CD14-positive monocyte (primary cell): ENCODE results near the gene NFKBIL1. TPM values are rescaled to one million over a fixed set of nuclear protein-coding genes. Genes with fewer than 3 reads are reported as not detected.

Source experiments
- DNase-seq, 3 donors: peaks; one replicate each; pipeline ENCODE4 v3.0.0-alpha.2; 2011 to 2022
- H2AFZ ChIP-seq: 2 replicates; pipeline ENCODE4 v1.6.0; 2012; ENCODE audit warnings: mild to moderate bottlenecking, low read depth, low read length, inconsistent platforms; ENCODE audit not compliant: insufficient read depth, poor library complexity, severe bottlenecking
- H3K27ac ChIP-seq, 2 donors: 1 replicate in 1 of 2; 2 replicates in 1 of 2; pipeline ENCODE4 v1.5.1; 2012 to 2013; ENCODE audit warnings: low read length in 2 of 2, control low read depth in 1 of 2, inconsistent platforms in 1 of 2, low read depth in 1 of 2, mild to moderate bottlenecking in 1 of 2
- H3K27me3 ChIP-seq, 2 donors: one replicate each; pipeline versions ENCODE4 v1.6.0 to v1.6.1; 2011 to 2013; ENCODE audit warnings: low read length in 2 of 2; ENCODE audit not compliant: control insufficient read depth in 2 of 2, insufficient read depth in 2 of 2
- H3K36me3 ChIP-seq, 2 donors: replicated peaks in 1 of 2; 1 replicate in 1 of 2; 2 replicates in 1 of 2; pipeline versions ENCODE4 v1.5.1 to v1.6.1; 2012 to 2013; ENCODE audit warnings: low read length in 2 of 2, control low read depth in 1 of 2, inconsistent platforms in 1 of 2, mild to moderate bottlenecking in 1 of 2; ENCODE audit not compliant: insufficient read depth in 2 of 2, control insufficient read depth in 1 of 2
- H3K4me1 ChIP-seq, 2 donors: 1 replicate in 1 of 2; 2 replicates in 1 of 2; pipeline versions ENCODE4 v1.5.1 to v1.6.1; 2012 to 2013; ENCODE audit warnings: low read length in 2 of 2, control low read depth in 1 of 2, inconsistent platforms in 1 of 2, mild to moderate bottlenecking in 1 of 2, moderate library complexity in 1 of 2; ENCODE audit not compliant: insufficient read depth in 2 of 2, control insufficient read depth in 1 of 2
- H3K4me2 ChIP-seq: replicated peaks from 2 replicates; pipeline ENCODE3; 2012; ENCODE audit warnings: low read length, moderate library complexity, mild to moderate bottlenecking; ENCODE audit not compliant: poor library complexity, severe bottlenecking; ENCODE audit errors: extremely low read depth
- H3K4me3 ChIP-seq, 3 experiments: fragments of 200-600 bp in 1 of 3; sonication (generic) in 1 of 3; replicated peaks in 1 of 3; 1 replicate in 2 of 3; 2 replicates in 1 of 3; pipeline ENCODE4 v1.5.1; 2011 to 2013; ENCODE audit warnings: low read length in 3 of 3, mild to moderate bottlenecking in 3 of 3, control low read depth in 2 of 3, low read depth in 2 of 3, inconsistent platforms in 1 of 3, moderate library complexity in 1 of 3
- H3K79me2 ChIP-seq: 2 replicates; pipeline ENCODE4 v1.6.0; 2012; ENCODE audit warnings: mild to moderate bottlenecking, control low read depth, inconsistent platforms, low read length, moderate library complexity; ENCODE audit not compliant: insufficient read depth
- H3K9ac ChIP-seq: 2 replicates; pipeline ENCODE4 v1.6.0; 2017; ENCODE audit warnings: low read length, mild to moderate bottlenecking; ENCODE audit not compliant: insufficient read depth, poor library complexity, severe bottlenecking
- H3K9me3 ChIP-seq, 2 donors: replicated peaks in 1 of 2; 1 replicate in 1 of 2; 2 replicates in 1 of 2; pipeline versions ENCODE4 v1.5.1 to v1.6.1; 2012 to 2013; ENCODE audit warnings: low read length in 2 of 2, control low read depth in 1 of 2; ENCODE audit not compliant: control insufficient read depth in 1 of 2, insufficient read depth in 1 of 2
- H4K20me1 ChIP-seq: 2 replicates; pipeline ENCODE4 v1.6.0; 2012; ENCODE audit warnings: mild to moderate bottlenecking, low read length, control low read depth, moderate library complexity; ENCODE audit not compliant: insufficient read depth
- H3K27ac Mint-ChIP-seq, 7 donors: one replicate each; pipeline ENCODE4 v1.8.0; 2020; ENCODE audit warnings: mild to moderate bottlenecking in 7 of 7, mixed read lengths in 7 of 7, moderate library complexity in 6 of 7, inconsistent platforms in 2 of 7
- H3K27me3 Mint-ChIP-seq, 3 donors: one replicate each; pipeline ENCODE4 v1.8.0; 2021 to 2022; ENCODE audit warnings: low read depth in 3 of 3, mild to moderate bottlenecking in 3 of 3, mixed read lengths in 3 of 3, moderate library complexity in 3 of 3, inconsistent platforms in 1 of 3
- H3K36me3 Mint-ChIP-seq, 2 donors: one replicate each; pipeline ENCODE4 v1.8.0; 2020; ENCODE audit warnings: mixed read lengths in 2 of 2, inconsistent platforms in 1 of 2, mild to moderate bottlenecking in 1 of 2
- H3K4me1 Mint-ChIP-seq: one replicate; pipeline ENCODE4 v1.8.0; 2020; ENCODE audit warnings: mild to moderate bottlenecking, mixed read lengths
- H3K4me3 Mint-ChIP-seq, 2 donors: one replicate each; pipeline ENCODE4 v1.8.0; 2020; ENCODE audit warnings: mild to moderate bottlenecking in 2 of 2, mixed read lengths in 2 of 2, moderate library complexity in 1 of 2
- H3K9me3 Mint-ChIP-seq, 7 donors: one replicate each; pipeline ENCODE4 v1.8.0; 2020 to 2022; ENCODE audit warnings: mixed read lengths in 7 of 7, mild to moderate bottlenecking in 6 of 7, moderate library complexity in 6 of 7, inconsistent platforms in 2 of 7
- WGBS: methylation state at CpG from one replicate; pipeline ENCODE4 v1.1.5; 2013; ENCODE audit warnings: missing lambda C conversion rate; ENCODE audit not compliant: insufficient coverage; 5-methylcytosine and 5-hydroxymethylcytosine counted together
- intact Hi-C, 2 donors: fragments of 100-400 bp; cut with micrococcal nuclease; formaldehyde crosslinking; loops; one replicate each; pipeline versions ENCODE4 v1.15.0 to v1.15.1; 2023
- polyA plus RNA-seq, 3 donors: library from polyadenylated mRNA; depleted of rRNA in 1 of 3; unstranded in 2 of 3; stranded (reverse) in 1 of 3; fragments of 300-500 nt in 2 of 3; fragments of >200 nt in 1 of 3; fragmentation: Illumina TruSeq in 2 of 3; gene quantifications; 1 replicate in 2 of 3; 2 replicates in 1 of 3; pipeline ENCODE4 v1.2.3, GENCODE V29; 2012 to 2021
- TF ChIP-seq, protein P1 (sequence below): fragments of 200-600 bp; IDR thresholded peaks from one replicate; pipeline ENCODE4 v1.8.0; 2022; ENCODE audit warnings: antibody characterized with exemption, mild to moderate bottlenecking

The NFKBIL1 gene
- polyA plus RNA-seq, 3 donors = 7.7 to 10.3 (median 8.0) TPM

DNA sequence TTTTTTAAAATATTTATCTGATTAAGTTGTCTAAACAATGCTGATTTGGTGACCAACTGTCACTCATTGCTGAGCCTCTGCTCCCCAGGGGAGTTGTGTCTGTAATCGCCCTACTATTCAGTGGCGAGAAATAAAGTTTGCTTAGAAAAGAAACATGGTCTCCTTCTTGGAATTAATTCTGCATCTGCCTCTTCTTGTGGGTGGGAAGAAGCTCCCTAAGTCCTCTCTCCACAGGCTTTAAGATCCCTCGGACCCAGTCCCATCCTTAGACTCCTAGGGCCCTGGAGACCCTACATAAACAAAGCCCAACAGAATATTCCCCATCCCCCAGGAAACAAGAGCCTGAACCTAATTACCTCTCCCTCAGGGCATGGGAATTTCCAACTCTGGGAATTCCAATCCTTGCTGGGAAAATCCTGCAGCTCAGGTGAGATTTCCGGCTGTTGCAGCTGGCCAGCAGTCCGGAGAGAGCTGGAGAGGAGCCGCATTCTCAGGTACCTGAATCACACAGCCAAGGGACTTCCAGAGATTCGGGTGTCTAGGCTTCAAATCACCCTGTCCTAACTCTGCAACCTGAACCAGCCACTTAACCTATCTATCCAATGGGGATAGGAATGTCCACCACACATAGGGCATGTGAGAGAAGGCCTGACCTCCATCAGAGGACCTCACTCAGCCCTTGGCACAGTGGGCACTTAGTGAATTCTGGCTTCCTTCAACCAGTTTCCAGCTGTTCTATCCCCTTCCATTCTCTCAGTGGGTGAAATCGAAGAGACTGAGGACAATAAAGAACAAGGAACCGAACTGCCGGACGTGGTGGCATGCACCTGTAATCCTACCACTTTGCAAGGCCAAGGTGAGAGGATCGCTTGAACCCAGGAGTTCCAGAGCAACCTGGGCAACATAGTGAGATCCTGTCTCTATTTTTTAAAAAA is 31.0 kb downstream of the NFKBIL1 start:
- no peak overlapping the region for H3K27ac ChIP-seq
- peak overlapping the region in 1 of 3 experiments; percentile 2 for H3K4me3 ChIP-seq
- H3K9me3 ChIP-seq = no peaks in the 10 kb centered on the region
- H3K79me2 ChIP-seq = peaks cover 62% of the 10 kb centered on the region
- TF ChIP-seq, protein P1, sequence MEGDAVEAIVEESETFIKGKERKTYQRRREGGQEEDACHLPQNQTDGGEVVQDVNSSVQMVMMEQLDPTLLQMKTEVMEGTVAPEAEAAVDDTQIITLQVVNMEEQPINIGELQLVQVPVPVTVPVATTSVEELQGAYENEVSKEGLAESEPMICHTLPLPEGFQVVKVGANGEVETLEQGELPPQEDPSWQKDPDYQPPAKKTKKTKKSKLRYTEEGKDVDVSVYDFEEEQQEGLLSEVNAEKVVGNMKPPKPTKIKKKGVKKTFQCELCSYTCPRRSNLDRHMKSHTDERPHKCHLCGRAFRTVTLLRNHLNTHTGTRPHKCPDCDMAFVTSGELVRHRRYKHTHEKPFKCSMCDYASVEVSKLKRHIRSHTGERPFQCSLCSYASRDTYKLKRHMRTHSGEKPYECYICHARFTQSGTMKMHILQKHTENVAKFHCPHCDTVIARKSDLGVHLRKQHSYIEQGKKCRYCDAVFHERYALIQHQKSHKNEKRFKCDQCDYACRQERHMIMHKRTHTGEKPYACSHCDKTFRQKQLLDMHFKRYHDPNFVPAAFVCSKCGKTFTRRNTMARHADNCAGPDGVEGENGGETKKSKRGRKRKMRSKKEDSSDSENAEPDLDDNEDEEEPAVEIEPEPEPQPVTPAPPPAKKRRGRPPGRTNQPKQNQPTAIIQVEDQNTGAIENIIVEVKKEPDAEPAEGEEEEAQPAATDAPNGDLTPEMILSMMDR = no peak
- H4K20me1 ChIP-seq = peaks cover 39% of the 10 kb centered on the region
- peaks cover 18 to 25% of the 10 kb centered on the region in 2 donors for H3K36me3 ChIP-seq
- no peak overlapping the region for H3K4me2 ChIP-seq
- H3K9ac ChIP-seq = no peak overlapping the region
- no peaks in the 10 kb centered on the region for H3K27me3 ChIP-seq
- no peak overlapping the region for H3K4me3 Mint-ChIP-seq
- no peak overlapping the region for H2AFZ ChIP-seq
- peak in 1 of 3 donors; percentile 12 for DNase-seq
- 98% methylated on average over 8 of the region's 12 CpGs for WGBS
- H3K36me3 Mint-ChIP-seq = peaks cover 31 to 36% of the 10 kb centered on the region in 2 donors
- peak overlapping the region in 1 of 7 donors; percentile 35 for H3K27ac Mint-ChIP-seq
- intact Hi-C loops = no loop called here
- peaks cover 0 to 2% (median 1%) of the 10 kb centered on the region in 3 donors for H3K27me3 Mint-ChIP-seq
- H3K4me1 Mint-ChIP-seq = peaks cover 86% of the 10 kb centered on the region
- peaks cover 0 to 3% (median 0%) of the 10 kb centered on the region in 7 donors for H3K9me3 Mint-ChIP-seq
- H3K4me1 ChIP-seq = peaks cover 71 to 89% of the 10 kb centered on the region in 2 donors

GRCh38 chr6:31579119-31579505 is 31.7 kb downstream of the NFKBIL1 start:
- Histone ChIP-seq H3K79me2 (peaks cover 69% of the 10 kb centered on the region), H3K9ac (no peak overlapping the region), H3K4me3 (no peak overlapping the region), H3K4me1 (peaks cover 78 to 94% of the 10 kb centered on the region in 2 donors), H4K20me1 (peaks cover 39% of the 10 kb centered on the region), H3K36me3 (peaks cover 18 to 25% of the 10 kb centered on the region in 2 donors), H3K27me3 (no peaks in the 10 kb centered on the region), H2AFZ (no peak overlapping the region), H3K4me2 (no peak overlapping the region), H3K9me3 (no peaks in the 10 kb centered on the region), H3K27ac (no peak overlapping the region)
- Mint-ChIP-seq H3K27me3 (peaks cover 0 to 2% (median 1%) of the 10 kb centered on the region in 3 donors), H3K27ac (peak overlapping the region in 3 of 7 donors; percentile 28 to 54 (median 35)), H3K9me3 (peaks cover 0 to 3% (median 0%) of the 10 kb centered on the region in 7 donors), H3K4me1 (peaks cover 88% of the 10 kb centered on the region), H3K36me3 (peaks cover 31 to 36% of the 10 kb centered on the region in 2 donors), H3K4me3 (no peak overlapping the region)
- intact Hi-C loops = no loop called here
- 86% methylated on average over 1 of the region's 3 CpGs for WGBS
- no peak for DNase-seq
- TF ChIP-seq, protein P1 = no peak
